Glomerular visceral epithelial cell (primary cell): ENCODE results near the gene ART5.
"Not testable (repeated sequence)": the region's sequence is repeated elsewhere in the genome, so short reads cannot be mapped to it uniquely, and the experiment has no call there.

Source experiments
- DNase-seq: peaks from one replicate; pipeline ENCODE4 v3.0.0-alpha.2; 2016; ENCODE audit errors: extremely low spot score

Gene ART5

DNA sequence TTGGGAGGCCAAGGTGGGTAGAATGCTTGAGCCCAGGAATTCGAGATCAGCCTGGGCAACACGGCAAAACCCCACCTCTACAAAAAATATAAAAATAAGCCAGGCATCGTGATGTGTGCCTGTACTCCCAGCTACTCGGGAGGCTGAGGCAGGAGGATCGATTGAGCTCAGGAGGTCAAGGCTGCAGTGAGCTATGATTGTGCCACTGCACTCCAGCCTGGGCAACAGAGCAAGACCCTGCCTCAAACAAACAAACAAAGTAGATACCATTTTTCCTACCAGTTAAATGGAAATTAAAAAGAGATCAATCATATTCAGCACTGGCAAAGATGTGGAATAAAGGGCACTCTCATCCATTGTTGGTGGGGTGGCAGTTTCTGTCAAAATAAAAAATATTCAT is 15.5 kb upstream of the ART5 start:
- DNase-seq = not testable (repeated sequence)

DNA sequence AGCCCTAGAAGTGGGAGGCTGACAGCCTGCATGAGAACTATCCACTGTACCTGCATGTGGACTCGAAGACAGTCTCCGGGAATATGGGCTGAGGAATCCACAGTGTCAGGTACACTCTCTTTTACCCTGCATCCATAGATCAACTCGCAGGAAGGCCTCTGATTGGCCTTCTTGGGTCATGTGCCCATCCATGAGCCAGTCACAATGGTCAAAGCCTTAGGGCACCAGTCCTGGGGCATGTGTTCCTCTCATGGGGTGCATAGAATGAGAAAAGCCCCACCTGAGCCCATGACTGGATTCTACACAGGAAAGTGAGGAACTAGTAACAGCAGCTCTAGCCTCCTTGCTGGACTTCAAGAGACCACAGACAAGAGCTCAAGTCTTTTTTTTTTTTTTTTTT is 13.8 kb upstream of the ART5 start:
- DNase-seq = no peak

DNA sequence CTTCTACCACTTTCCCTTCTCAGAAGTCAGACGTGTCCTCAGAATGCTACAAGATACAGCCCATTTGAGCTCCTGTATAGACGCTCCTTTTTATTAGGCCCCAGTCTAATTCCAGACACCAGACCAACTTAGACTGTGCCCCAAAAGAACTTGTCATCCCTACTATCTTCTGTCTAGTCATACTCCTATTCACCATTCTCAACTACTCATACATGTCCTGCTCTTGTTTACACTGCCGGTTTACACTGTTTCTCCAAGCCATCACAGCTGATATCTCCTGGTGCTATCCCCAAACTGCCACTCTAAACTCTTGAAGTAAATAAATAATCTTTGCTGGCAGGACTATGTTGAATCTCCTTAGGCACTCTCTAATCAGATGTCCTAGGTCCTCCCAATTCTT is 10.7 kb upstream of the ART5 start:
- DNase-seq = not testable (repeated sequence)

DNA sequence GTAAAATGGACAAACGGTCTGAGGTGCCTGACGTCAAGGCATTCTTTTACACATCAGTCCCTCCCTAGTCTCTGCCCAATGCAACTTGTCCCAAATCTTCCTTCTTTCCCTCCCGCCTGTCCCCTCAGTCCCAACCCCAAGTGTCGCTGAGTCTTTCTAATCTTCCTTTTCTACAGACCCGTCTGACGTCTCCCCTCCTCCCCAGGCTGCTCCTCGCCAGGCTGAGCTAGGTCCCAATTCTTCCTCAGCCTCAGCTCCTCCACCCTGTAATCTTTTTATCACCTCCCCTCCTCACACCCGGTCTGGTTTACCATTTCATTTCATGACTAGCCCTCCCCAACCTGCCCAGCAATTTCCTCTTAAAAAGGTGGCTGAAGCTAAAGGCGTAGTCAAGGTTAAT is 7.6 kb upstream of the ART5 start:
- not testable (repeated sequence) for DNase-seq

DNA sequence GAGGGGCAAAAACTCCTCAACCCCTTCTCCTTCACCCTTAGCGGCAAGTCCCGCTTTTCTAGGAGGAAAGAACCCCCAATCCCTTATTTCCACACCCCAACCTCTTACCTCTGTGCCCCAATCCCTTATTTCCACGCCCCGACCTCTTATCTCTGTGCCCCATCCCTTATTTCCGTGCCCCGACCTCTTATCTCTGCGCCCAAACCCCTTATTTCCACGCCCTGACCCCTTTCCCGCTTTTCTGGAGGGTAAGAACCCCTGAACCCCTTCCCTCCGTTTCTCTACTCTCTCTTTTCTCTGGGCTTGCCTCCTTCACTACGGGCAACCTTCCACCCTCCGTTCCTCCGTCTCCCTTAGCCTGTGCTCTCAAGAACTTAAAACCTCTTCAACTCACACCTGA is 7.1 kb upstream of the ART5 start:
- not testable (repeated sequence) for DNase-seq

DNA sequence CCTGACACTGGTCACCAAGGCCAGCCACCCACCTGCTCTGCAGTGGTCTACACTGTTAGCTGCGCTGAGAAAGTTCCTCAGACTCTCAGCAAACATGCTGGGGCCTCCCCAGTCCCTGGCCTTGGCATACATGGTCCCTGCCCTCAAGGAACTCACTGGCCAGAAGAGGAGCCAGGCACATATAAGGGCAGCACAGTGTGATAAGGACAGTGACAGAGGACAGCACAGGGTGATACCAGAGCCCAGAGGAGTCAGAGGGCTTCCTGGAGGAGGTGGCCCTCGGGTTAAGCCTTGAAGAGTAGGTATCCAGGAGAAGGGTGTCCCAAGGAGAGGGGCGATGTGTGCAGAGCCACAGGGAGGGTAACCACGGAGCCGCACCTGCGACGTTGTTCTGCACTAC is 3.8 kb upstream of the ART5 start:
- DNase-seq = no peak

DNA sequence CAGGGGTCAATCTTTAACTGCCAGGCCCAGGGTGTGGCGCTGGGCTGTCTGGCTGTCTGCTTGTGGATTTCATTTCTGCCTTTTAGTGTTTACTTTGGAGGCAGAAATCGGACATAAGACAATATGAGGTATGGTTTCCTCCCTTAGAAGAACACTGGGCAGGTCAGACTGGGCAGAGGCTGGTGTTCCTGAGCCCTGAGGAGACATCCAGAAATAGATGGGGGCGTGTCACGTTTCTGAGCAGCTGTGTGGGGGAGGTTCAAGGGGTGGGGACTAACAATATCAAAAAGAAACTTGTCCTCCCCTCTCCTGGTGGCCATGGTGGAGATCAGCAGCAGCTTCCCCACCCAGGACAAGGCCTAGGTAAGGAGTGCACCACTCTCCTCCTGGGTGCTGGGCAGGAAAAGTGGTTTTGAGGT is 3.0 kb upstream of the ART5 start, which contains the start of gene ART1:
Gene ART1, plus strand, starts transcription at position 312 of the 419 bp plus-strand sequence. CDS start 14,086 bp downstream, outside the sequence.
- no peak for DNase-seq

DNA sequence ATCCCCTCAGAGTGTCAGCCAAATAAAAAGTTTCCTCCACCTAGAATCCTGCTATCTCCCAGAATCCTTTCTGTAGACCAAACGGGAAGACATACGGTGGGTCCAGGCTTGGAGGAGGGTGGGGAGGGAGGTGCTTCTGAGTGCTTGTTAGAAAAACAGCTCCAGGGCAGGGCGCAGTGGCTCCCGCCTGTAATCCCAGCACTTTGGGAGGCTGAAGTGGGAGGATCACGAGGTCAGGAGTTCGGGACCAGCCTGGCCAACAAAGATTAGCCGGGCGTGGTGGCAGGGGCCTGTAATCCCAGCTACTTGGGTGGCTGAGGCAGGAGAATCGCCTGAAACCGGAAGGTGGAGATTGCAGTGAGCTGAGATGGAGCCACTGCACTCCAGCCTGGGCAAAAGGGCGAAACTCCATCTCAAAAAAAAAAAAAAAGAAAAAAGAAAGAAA is 1.3 kb upstream of the ART5 start:
- not testable (repeated sequence) for DNase-seq

DNA sequence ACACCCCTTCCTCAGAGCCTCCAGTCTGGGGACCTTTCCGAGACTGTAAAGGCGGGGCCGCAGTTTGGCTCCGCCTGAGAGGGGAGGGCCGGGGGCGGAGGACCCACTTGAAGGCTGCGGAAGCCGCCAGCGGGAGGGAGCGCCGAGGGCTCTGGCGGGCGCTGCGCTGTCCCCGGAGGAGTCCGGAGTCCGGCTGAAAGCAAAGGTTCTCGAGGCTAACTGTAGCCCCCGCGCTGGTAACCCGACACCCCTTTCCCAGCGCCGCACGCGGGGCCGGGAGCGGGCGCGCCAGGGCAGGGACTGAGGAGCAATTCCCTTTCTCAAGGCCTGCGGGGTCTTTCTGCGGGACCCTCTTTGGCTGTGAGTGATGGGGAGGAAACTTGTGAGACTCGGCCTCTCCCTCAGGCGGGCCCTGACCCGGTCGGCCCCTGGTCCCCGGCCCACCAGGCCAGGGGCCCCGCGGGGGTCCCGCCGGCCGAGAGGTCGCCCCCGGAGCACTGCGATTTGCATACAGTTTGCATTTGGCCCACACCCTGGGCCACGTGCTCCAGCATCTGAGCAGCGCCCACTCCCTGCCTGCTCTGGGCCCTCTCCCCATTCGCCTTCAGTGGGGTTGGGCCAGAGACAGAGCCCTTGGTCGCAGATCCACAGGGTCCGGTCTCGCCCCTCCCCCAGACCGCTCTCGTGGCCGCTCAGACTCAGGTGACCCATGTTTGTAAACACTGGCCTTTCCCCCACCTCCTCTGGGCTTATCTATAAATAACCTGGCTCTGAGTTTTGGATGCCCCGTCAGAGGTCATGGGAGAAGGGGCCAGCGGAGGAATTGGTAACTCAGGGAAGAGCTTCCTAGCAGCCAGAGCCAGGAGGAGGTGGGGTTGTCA is 519 bp upstream of the ART5 start:
- DNase-seq = peak; percentile 80

DNA sequence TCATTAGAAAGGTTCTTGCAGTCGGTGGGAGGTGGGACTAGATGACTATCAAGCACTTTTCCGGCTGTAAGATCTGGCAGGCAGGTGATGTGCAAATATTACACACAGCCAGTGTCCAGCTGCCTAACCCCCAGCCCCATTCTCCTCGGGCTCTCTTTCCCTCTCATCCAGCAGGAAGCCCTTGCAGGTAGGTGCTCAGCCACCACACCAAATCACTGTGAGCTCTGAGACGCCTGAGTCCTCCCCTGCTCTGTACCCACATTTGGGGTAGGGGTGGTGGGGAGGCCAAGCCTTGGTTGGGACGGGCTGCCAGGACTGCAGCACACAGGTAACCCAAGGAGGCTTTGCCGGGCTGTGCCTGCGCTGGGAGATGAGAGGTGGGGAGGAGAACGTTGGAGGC is 601 bp downstream of the ART5 start:
- no peak for DNase-seq

DNA sequence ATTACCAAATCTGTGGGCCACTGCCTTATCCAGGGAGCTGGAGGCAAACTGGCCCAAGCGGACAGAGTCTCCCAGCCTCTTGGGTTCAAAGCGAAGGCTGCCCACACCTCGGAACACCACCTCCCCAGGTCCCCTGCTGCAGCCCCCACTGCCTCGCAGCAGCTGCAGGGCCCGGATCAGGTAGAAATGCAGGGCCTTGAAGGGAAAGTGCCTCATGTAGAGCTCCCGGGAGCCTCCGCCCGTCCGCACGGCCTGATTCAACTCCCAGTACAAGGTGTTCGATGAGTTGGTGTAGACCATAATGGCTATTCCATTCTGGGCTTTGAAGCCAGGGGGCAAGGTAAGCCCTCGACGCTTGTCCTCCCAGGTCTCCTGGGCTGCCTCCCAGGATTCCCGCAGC is 2.0 kb downstream of the ART5 start:
- DNase-seq = no peak

DNA sequence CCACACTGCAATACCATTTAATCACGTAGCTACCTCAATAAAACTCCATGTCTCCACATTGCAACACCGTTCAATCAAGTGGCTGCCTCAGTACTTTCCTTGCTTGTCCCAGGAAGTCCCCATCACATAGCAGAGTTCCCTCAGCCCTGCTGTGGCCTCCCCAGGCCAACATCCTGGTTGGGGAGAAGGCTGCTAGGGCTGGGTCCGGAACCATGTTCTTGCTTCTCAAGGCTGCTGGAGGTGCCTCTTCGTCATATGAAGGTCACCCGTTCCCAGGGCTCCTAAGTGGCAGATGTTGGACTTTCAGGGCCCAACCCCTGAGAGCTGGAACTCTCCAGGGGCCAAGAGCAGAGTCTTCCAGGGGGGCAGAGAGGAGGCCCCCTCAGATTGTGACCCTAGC is 3.3 kb downstream of the ART5 start:
- DNase-seq = no peak

DNA sequence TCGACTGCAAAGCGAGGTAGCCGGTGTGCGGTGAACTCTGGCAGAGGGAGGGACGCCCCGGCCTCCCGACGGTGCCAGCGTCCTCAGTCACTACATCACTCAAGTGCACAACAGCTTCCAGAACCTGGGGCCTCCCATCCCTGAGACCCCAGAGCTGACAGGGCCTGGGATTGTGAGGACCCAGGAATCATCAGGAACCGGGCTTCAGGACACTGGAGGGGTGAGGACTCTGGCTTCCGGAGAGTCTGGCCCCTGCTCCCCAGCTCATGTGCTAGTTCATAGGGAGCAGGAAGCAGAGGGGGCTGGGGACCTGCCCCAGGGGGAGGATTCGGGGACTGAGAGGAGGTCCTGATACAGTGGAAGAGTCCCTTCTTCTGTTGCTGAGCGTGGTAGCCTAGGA is 4.6 kb downstream of the ART5 start:
- no peak for DNase-seq

DNA sequence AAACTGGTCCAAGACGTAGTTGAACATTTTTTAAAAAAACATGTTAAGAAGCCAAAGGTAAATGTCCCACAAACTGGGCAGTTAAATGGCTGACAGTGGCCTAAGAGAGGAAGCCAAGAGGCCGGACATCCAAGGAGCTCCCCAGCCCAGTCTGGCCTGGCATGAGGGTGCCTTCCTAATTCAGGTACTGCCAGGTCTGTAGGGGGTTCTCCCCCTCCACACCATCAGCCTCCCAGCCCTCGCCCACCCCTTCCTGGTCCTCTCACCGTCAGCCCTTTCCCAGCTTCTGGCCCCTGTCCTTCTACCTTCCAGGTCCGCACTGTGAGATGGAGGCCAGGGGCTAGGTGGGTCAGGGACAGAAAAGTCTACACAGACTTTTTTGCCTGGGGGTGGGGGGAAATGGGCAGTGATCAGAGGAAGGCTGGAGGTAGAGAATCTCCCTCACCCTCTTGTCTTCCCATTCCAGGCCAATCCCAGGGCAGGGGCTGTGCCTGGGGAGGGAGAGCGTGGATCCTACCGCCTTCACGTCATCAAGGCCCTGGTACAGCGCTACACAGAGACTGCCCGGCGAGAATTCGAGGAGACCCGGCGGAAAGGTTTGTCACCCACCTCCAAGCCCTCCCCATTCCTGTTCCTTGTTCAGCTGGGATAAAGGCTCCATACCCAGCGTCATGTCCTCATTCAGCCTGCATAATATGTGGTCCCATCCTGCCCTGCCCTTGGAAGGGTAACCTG is 6.0 kb downstream of the ART5 start:
- DNase-seq = no peak

DNA sequence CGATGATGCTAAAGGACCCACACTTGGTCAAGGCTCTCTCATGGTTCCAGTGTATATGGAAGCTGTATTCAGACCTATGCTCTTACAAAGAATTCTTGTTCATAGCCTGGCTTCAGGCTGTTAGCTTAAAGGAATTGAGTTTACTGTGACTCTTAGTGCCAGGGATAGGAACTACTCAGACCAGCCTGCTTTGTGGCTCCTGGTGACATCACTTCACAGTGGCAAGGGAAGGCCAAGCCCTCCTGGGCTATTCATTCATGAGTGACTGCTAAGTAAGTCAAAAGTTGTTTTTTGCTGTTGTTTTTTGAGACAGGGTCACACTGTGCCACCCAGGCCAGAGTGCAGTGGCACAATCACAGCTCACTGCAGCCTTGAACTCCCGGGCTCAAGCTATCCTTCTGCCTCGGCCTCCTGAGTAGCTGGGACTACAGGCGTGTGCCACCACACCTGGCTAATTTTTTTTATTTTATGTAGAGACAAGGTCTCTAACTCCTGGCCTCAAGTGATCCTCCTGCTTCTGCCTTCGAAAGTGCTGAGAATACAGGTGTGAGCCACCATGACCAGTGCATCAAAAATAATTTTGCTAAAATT is 9.6 kb downstream of the ART5 start:
- no peak for DNase-seq

DNA sequence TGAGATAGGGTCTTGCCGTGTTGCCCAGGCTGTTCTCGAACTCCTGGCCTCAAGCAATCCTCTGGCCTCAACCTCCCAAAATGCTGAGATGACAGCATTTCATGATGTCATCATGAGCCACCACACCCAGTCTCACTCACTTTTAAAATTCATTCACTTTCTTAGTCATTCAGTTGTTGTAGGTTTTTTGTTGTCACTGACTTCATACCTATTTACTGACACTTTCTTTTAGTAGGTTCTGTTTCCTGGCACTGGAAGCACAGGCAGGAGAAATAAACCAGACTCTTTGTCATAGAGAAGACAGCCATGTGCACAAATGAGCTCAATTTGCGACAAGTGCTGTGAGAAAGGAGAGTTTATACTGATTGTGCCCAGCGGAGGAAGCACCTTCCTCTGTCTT is 10.5 kb downstream of the ART5 start:
- DNase-seq = no peak

DNA sequence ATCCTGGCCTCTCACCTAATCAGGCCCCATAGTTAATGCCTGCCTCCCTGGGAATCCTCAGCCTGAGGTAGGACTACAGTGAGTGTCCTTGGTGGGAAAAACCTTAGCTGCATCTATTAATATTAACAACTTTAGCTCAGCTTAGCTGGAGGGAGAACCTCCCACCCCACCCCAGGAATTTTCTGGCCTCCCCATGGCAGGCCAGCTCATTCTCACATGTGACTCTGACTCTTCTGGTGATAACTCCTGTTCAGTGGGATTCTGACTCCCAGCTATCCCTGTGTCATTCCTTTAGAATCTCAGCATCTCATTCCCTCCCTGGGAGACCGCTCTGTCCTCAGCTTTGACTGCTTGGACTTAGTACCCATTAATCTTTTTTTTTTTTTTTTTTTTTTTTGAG is 14.5 kb downstream of the ART5 start:
- DNase-seq = peak; percentile 96

DNA sequence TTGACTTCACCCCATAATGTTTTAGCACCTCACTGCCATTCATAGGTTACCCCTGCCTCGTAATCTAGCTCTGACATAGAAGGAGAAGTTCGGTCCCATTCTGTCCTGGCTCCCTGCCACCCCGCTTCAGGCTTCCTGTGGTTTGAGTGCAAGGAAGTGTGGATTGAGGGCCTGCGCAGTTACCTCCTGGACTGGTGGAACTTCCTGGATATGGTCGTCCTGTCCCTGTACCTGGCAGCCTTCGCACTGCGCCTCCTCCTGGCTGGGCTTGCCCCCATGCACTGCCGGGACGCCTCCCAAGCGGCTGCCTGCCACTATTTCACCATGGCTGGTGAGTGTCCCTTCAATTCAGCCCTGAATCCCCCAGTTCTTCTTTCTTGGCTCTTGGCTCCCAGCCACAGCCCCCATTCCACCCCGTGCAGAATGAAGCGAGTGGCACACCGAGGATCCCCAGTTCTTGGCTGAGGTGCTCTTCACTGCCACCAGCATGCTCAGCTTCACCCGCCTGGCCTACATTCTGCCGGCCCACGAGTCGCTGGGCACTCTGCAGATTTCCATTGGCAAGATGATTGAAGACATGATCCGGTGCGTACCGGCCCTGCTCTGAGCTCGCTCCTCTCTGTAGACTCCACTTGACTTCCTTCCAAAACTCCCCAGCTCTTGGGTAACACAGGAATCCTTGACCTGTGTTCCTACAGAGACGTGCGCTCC is 15.4 kb downstream of the ART5 start:
- DNase-seq = peak; percentile 24

DNA sequence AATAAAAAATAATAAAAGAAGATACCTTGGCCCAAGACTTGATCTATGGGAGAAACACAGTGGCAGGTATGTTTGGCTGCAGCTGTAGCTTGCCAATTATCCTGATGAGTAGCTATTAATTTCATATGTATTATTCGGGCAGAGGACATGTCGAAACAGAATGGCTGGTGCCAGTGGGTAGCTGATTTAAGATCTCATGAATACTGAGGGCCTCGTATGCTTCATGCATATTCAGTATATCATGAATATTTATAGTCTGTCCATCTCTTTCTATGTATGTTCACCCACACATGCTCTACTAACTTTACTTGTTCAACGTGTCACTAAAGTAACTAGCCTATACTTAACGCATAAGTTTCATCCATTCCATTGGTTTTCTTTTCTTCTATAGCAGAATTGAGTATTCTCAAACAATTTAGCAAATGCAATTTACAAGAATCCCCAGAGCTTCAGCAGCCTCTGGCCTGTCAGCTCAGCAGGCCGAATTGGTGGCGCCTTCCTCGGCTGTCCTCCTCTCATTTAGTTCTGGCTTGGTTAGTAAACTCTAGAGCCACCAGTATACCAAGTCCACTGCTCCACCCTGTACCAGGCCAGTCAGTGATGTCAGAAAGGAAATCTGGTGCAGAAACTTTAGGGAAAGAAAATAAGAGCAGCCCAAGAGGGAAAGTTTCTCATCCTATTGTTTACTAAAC is 17.9 kb downstream of the ART5 start:
- no peak for DNase-seq

DNA sequence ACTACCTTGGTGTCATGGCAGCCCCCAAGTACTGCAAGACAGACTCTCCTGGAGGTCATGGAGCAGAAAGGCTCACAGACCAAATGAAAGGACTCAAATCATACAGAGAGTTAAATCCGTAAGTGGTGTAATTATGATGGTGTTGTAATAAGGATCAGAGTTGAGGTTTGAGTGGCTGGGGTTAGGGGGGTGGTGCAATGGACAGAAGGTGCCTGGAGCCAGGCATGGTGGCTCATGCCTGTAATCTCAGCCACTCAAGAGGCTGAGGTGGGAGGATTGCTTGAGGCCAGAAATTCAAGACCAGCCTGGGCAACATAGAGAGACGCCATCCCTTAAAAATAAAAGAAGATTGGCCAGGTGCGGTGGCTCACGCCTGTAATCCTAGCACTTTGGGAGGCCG is 18.7 kb downstream of the ART5 start:
- DNase-seq = no peak

DNA sequence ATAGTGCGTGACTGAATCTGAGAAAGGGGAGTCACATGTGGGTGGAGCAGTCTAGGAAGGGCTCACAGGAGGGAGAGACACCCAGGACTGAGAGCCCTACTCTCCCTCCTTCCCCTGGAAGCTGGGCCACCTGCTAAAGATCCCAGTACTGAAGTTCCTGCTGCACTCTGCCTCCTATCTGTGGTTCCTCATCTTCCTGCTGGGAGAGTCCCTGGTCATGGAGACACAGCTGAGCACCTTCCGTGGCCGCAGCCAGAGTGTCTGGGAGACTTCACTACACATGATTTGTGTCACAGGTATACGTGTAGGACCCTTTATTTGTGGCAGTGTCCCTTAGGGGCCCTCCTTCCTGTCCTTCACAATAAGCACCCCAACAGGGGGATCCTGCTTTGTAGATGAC is 19.3 kb downstream of the ART5 start:
- DNase-seq = no peak
